Mononuclear cell (primary cell): ENCODE results near the gene ELAPOR1. TPM values are rescaled to one million over a fixed set of nuclear protein-coding genes. Genes with fewer than 3 reads are reported as not detected.
A peak's percentile ranks its signal among the peaks of the same experiment; 100 is the strongest.

ENCODE experiments used
- H3K27me3 ChIP-seq: 2 replicates; pipeline ENCODE4 v1.6.0; 2011; ENCODE audit warnings: low read length, control low read depth; ENCODE audit not compliant: insufficient read depth
- H3K4me1 ChIP-seq: 2 replicates; pipeline ENCODE4 v1.5.1; 2011; ENCODE audit warnings: mild to moderate bottlenecking, low read length, control low read depth; ENCODE audit not compliant: insufficient read depth
- H3K4me3 ChIP-seq: 2 replicates; pipeline ENCODE4 v1.5.1; 2011; ENCODE audit warnings: mild to moderate bottlenecking, low read length, moderate library complexity
- H3K9me3 ChIP-seq: 2 replicates; pipeline ENCODE4 v1.5.1; 2011; ENCODE audit warnings: low read depth, mild to moderate bottlenecking, control low read depth, low read length
- total RNA-seq: library from RNA; depleted of rRNA; stranded (reverse); fragments of >200 nt; gene quantifications from one replicate; pipeline ENCODE4 v1.2.3, GENCODE V29; 2012

The ELAPOR1 gene
- 5.6 TPM for total RNA-seq

- Histone ChIP-seq H3K4me3 (peak within 1 kb of the TSS; percentile 31), H3K9me3 (no peaks in the 10 kb centered on the region), H3K4me1 (peaks cover 35% of the 10 kb centered on the region), H3K27me3 (peaks cover 21% of the 10 kb centered on the region)
Observed at GRCh38 chr1:109113590-109114341, at the start of gene ELAPOR1. TSS of gene ELAPOR1 (plus strand) at chr1:109114115. CDS start at chr1:109114184, 69 bp downstream.

DNA sequence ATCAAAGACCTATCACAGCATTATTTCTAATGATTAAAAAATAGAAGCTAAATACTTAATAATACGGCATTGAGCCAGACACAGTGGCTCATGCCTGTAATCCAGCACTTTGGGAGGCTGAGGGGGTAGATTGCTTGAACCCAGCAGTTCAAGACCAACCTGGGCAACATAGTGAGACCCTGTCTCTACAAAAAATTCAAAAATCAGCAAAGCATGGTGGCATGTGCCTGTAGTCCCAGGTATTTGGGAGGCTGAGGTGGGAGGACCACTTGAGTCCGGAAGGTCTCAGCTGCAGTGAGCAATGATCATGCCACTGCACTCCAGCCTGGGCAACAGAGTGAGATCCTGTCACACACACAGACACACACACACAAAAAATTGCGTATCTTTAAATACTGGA is 48.8 kb upstream of the ELAPOR1 start:
- Histone ChIP-seq H3K27me3 (no peaks in the 10 kb centered on the region), H3K4me1 (no peaks in the 10 kb centered on the region), H3K9me3 (no peaks in the 10 kb centered on the region), H3K4me3 (no peak overlapping the region)

DNA sequence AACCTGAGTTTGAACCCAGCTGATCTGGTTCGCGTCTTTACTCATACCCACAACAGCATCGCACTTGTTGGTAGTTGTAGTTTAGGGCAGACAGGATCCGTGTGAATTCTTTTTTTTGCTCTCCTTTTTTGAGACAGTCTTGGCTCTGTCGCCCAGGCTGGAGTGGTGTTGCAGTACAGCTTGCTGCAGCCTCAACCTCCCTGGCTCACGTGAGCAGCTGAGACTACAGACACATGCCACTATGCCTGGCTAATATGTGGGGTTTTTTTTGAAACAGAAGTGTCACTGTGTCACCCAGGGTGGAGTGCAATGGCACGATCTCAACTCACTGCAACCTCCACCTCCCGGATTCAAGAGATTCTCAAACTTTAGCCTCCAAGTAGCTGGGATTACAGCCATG is 46.0 kb upstream of the ELAPOR1 start:
- H3K27me3 ChIP-seq = no peaks in the 10 kb centered on the region
- H3K4me1 ChIP-seq = peaks cover 3% of the 10 kb centered on the region
- no peak overlapping the region for H3K4me3 ChIP-seq
- H3K9me3 ChIP-seq = no peaks in the 10 kb centered on the region

DNA sequence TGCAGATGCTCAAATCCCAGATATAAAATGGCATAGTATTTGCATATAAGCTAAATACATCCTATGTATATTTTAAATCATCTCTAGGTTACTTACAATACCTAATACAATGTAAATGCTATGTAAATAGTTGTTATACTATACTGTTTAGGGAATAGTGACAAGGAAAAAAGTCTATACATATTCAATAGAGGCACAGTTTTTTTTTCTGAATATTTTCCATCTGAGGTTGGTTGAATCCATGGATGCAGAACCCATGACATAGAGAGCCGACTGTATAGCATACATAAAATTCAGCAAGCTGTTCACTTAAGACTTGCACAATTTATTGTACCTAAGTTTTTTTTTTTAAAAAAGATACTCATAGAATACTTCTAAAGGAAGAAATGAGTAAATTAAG is 44.6 kb upstream of the ELAPOR1 start:
- no peaks in the 10 kb centered on the region for H3K27me3 ChIP-seq
- H3K9me3 ChIP-seq = no peaks in the 10 kb centered on the region
- peaks cover 5% of the 10 kb centered on the region for H3K4me1 ChIP-seq
- H3K4me3 ChIP-seq = no peak overlapping the region

DNA sequence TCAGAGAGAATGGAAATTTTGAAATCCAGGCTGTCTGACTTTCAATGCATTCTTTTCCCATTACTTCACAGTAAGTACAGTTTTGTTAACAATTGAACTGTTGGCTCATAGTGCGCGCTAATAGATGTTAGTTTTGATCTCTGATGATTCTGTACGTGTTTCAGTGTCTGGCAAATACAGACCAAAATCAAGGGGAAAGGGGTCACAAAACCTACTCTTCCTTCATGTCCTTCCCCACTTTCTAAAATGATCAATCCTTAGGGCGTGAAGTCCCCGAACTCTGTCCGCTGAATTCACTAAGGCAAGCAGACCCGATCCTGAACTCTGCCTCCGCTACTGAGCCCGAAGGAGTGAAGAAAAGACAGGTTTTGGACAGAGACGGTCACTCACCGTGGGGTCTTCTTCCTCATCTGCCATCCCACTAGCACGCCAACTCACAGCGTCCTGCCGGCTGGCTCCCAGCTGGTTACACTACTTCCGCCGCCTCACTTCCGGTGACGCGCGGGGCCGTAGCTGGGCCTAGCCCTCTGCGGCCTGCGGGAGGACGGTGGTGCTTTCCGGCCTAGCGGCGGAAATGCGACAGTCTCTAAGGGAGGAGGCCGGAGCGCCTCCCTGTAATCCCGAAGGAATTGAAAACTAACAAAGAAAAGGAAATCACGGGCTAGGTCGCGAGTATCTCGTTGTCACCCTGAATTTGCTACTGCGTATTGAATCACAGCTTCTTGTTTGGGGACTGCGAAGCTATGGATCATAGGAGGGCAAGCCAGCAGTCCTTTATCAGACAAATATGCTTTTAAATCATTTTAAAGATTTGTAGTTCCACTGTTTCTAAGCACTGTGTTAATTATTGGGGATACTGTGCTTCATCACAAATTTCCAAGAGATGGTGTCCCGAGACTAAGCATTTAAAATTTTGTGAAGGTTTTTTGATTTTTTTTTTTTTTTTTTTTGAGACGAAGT is 38.1 kb upstream of the ELAPOR1 start, which contains the start of gene TAF13:
Gene TAF13, minus strand, starts transcription at position 473 of the 960 bp plus-strand sequence. Its CDS starts 56 bp downstream, at position 417.
- H3K27me3 ChIP-seq = no peaks in the 10 kb centered on the region
- H3K4me1 ChIP-seq = peaks cover 19% of the 10 kb centered on the region

GRCh38 chr1:109078317-109078716 is 35.6 kb upstream of the ELAPOR1 start:
- Histone ChIP-seq H3K4me1 (peaks cover 14% of the 10 kb centered on the region), H3K9me3 (no peaks in the 10 kb centered on the region), H3K4me3 (no peak overlapping the region), H3K27me3 (no peaks in the 10 kb centered on the region)

More for the DNA sequence above, 38.1 kb upstream of the ELAPOR1 start, which contains the start of gene TAF13:
- Histone ChIP-seq H3K9me3 (no peaks in the 10 kb centered on the region), H3K4me3 (peak within 1 kb of the TSS; percentile 68)

GRCh38 chr1:109079240-109079622 is 34.7 kb upstream of the ELAPOR1 start:
- Histone ChIP-seq H3K4me1 (peaks cover 14% of the 10 kb centered on the region), H3K9me3 (no peaks in the 10 kb centered on the region), H3K4me3 (no peak overlapping the region), H3K27me3 (no peaks in the 10 kb centered on the region)

- H3K4me1 ChIP-seq = peaks cover 7% of the 10 kb centered on the region
- no peaks in the 10 kb centered on the region for H3K27me3 ChIP-seq
- no peak overlapping the region for H3K4me3 ChIP-seq
- H3K9me3 ChIP-seq = no peaks in the 10 kb centered on the region
Observed at GRCh38 chr1:109080441-109081082, 33.4 kb upstream of the ELAPOR1 start.

GRCh38 chr1:109083501-109083900 is 30.4 kb upstream of the ELAPOR1 start:
- H3K4me1 ChIP-seq = peaks cover 9% of the 10 kb centered on the region
- no peaks in the 10 kb centered on the region for H3K27me3 ChIP-seq
- H3K4me3 ChIP-seq = no peak overlapping the region
- no peaks in the 10 kb centered on the region for H3K9me3 ChIP-seq

- Histone ChIP-seq H3K4me3 (no peak overlapping the region), H3K4me1 (peaks cover 9% of the 10 kb centered on the region), H3K9me3 (no peaks in the 10 kb centered on the region), H3K27me3 (no peaks in the 10 kb centered on the region)
Observed at GRCh38 chr1:109083923-109084322, 30.0 kb upstream of the ELAPOR1 start.

- H3K27me3 ChIP-seq = no peaks in the 10 kb centered on the region
- H3K9me3 ChIP-seq = no peaks in the 10 kb centered on the region
- H3K4me1 ChIP-seq = peaks cover 15% of the 10 kb centered on the region
- H3K4me3 ChIP-seq = no peak overlapping the region
Observed at GRCh38 chr1:109084563-109085517, 29.1 kb upstream of the ELAPOR1 start.

DNA sequence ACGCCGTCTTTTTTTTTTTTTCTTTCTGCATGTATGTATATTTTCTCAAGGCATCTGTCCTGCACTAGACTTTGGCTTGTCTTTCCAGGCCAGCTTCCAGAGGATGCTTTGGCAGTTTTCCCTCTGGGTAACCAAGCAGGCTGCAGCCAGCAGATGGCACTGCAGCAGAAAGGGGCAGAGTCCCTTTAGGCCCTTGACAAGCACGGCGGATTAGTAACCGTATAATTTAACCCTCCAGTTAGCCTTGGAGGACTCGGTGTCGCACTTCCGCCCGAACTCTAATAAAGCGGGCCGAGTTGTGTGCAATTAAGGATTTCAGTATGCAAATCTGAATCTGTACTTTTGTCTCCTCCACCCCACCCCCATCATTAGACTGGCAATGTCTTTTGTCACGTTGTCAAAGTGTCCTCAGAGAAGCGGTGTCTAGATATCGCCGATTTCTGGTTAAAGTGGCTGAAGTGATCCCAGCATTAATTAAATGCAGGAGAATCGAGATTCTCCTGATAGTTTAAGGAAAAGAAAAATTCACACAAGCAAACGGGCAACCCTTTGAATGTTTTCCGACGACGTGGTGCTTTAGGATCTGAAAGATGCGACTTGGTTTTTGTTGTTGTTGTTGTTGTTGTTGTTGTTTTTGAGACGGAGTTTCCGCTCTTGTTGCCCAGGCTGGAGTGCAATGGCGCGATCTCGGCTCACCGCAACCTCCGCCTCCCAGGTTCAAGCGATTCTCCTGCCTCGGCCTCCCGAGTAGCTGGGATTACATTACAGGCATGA is 24.5 kb upstream of the ELAPOR1 start:
- no peaks in the 10 kb centered on the region for H3K27me3 ChIP-seq
- peaks cover 36% of the 10 kb centered on the region for H3K4me1 ChIP-seq
- peak overlapping the region; percentile 72 for H3K4me3 ChIP-seq

GRCh38 chr1:109090196-109091077 is 23.5 kb upstream of the ELAPOR1 start, which contains the start of gene TMEM167B:
TSS of gene TMEM167B (plus strand) at chr1:109090764. CDS start at chr1:109090873, 109 bp downstream.
- H3K4me1 ChIP-seq = peaks cover 36% of the 10 kb centered on the region
- no peaks in the 10 kb centered on the region for H3K27me3 ChIP-seq
- H3K4me3 ChIP-seq = peak within 1 kb of the TSS; percentile 72
- no peaks in the 10 kb centered on the region for H3K9me3 ChIP-seq

More for the DNA sequence above, 24.5 kb upstream of the ELAPOR1 start:
- H3K9me3 ChIP-seq = no peaks in the 10 kb centered on the region
